PFSK-1 (cell line): ENCODE data around the gene C22orf23.

ENCODE experiments used
- FOXP2 ChIP-seq: optimal IDR thresholded peaks from 2 replicates; pipeline ENCODE3; 2011; ENCODE audit warnings: borderline replicate concordance, control low read depth, inconsistent platforms; ENCODE audit not compliant: insufficient read depth; ENCODE audit errors: extremely low read length, extremely low read depth
- POLR2AphosphoS5 ChIP-seq: IDR thresholded peaks from 2 replicates; pipeline ENCODE4 v1.6.1; 2012; ENCODE audit warnings: low read depth, mild to moderate bottlenecking, control low read depth, low read length, moderate library complexity
- SIN3A ChIP-seq: IDR thresholded peaks from 2 replicates; pipeline ENCODE4 v1.6.1; 2012; ENCODE audit warnings: mild to moderate bottlenecking, low read length, moderate library complexity, borderline replicate concordance; ENCODE audit not compliant: insufficient read depth
- TAF1 ChIP-seq: IDR thresholded peaks from 2 replicates; pipeline ENCODE4 v1.6.1; 2012; ENCODE audit warnings: low read length, control low read depth, borderline replicate concordance; ENCODE audit not compliant: insufficient read depth

DNA sequence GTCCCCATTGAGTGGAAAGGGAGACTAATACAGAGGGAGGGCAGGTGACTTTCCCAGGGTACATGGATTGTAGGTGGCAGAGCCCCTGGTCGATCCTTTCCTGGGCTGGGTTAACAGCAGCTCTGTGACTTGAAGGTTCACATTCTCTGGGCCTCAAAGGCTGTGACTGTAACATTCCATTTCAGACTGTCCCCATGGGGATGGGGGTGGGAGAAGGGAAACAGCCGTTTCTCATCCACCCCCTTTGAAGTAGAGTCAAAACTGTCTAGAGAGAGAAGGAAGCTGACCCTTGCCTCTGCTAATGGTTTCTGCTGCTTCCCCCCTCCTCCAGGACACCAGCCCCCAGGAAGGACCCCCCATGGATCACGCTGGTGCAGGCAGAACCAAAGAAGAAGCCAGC, 28.1 kb downstream of the C22orf23 start:
- TF ChIP-seq POLR2AphosphoS5 = no peak
- TF ChIP-seq TAF1 = no peak
- TF ChIP-seq SIN3A = no peak
- no peak for TF ChIP-seq FOXP2
